ENCODE measurements around the gene TRIL.

GRCh38 chr7:28939367-28939766 lies 18.8 kb downstream of the TRIL start:
- TF ChIP-seq EZH2phosphoT487 (conservative IDR thresholded peaks at IDR 0.05; ENCODE audit: low read length): no peak
- no peak for TF ChIP-seq CTCF (IDR thresholded peaks at IDR 0.05; ENCODE audit: insufficient read depth, low read length, poor library complexity, severe bottlenecking)
